RPMI7951 (cell line): ENCODE measurements around the gene PCBD2. TPM values are rescaled to one million over a fixed set of nuclear protein-coding genes. Genes with fewer than 3 reads are reported as not detected.

Experiments used
- DNase-seq: peaks from one replicate; pipeline ENCODE4 v3.0.0-alpha.2; 2012; ENCODE audit warnings: low read depth
- total RNA-seq: library from RNA; depleted of rRNA; stranded (reverse); fragments of >200 nt; shearing (Covaris generic); gene quantifications from 2 replicates; pipeline ENCODE4 v1.2.3, GENCODE V29; 2014; rRNA removed

PCBD2 gene
- total RNA-seq, 1 experiment from 2014 or later: 4.1 TPM

DNA sequence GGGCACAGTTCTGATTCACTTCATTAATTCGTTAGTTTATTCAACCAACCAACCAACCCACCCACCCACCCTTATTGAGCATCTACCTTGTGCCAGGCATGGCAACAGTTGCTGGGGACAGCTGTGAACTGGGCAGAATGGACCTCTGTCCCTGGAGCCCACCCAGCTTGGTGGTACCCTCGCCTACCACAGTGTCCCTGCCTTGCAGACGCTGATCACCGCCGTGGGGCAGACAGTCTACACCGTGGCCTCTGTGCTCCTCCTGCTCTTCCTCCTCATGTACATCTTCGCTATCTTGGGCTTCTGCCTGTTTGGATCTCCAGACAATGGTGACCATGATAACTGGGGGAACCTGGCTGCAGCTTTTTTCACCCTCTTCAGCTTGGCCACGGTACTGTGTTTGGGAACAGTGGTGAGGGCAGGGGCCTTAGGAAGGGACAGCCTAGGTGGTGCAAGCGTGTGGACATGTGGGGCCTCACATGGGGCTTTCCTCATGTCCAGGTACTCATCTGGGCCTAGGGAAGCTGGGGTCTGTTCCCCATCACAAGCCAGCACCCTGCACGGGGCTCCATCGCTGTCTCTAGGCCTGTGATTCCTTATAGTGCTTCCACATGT is 102.9 kb downstream of the PCBD2 start:
- DNase-seq: no peak

DNA sequence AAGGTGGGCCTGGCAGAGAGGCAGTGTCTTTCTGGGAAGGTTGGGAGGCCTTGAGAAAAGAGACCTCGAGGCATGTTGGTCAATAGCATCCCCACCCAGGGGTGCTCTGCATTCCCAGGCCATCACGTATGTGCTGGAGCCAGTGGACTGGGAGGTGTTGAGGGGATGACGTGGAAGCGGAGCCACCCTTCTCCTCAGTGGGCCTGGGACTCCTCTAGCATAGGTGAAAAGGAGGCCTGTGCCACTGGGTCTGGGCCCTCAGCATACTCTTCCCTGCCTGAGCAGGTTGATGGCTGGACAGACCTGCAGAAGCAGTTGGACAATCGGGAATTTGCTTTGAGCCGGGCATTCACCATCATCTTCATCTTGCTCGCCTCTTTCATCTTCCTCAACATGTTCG is 103.6 kb downstream of the PCBD2 start:
- DNase-seq: no peak

DNA sequence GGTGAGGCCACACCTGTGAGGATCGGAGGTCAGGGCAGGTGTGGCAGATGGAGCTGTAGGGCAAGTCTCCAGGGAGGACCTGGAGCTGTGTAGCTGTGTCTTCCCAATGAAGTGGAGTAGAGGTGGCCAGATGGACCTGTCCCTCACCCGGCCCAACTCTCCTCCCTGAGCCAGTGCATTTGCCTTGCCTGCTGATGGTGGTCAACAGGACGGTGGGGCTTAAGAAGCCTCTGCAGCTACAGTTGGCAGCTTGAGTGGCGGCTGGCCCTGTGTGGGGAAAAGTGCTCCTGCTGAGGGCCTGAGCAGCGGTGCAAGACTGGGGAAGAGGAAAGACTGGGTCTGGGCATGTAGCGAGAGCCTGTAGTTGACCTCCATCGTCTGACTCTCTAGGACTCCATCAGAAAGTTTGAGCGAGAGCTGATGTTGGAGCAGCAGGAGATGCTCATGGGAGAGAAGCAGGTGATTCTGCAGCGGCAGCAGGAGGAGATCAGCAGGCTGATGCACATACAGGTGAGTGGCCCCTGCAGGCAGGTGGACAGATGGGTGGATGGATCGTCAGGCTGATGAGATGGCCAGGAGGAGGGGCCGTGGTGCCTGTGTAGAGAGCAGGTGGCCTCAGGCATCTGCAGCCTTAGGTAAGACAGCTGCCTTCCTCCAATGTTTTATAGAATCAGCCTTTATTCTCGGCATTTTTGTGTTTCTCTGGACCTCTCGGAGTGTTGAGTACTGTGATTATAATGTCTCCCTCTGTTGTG is 104.2 kb downstream of the PCBD2 start:
- DNase-seq: no peak

DNA sequence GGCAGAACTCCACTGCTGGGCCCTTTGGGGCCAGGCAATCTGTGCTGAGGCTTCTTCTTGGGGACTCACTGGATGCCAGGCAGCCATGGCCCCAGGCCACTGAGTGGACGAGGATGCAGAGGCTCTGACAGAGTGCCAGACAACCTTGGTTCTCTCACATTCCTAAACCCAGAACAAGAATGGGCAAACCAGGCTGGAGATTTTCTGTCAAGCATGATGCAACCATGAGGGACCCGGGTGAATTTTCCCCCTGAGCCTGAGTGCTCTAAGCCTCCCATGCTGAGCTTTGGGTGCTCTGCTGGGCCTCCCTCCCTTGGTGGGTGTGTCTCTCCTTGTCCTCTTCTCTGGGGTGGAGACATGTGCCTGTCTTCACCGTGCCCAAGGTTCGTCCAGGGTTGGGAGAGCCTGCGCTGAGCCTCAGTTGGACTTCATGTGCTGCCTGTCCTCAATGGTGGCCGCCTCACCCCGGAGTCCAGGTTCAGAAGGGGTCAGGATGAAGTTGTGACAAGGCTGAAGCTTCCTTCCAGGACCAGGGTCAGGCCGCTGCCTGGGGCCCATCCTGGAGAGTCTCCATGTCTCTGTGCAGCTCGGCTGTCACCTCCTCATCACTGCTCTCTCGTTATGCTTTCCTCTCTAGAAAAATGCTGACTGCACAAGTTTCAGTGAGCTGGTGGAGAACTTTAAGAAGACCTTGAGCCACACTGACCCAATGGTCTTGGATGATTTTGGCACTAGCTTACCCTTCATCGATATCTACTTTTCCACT is 105.0 kb downstream of the PCBD2 start:
- peak; percentile 27 for DNase-seq

DNA sequence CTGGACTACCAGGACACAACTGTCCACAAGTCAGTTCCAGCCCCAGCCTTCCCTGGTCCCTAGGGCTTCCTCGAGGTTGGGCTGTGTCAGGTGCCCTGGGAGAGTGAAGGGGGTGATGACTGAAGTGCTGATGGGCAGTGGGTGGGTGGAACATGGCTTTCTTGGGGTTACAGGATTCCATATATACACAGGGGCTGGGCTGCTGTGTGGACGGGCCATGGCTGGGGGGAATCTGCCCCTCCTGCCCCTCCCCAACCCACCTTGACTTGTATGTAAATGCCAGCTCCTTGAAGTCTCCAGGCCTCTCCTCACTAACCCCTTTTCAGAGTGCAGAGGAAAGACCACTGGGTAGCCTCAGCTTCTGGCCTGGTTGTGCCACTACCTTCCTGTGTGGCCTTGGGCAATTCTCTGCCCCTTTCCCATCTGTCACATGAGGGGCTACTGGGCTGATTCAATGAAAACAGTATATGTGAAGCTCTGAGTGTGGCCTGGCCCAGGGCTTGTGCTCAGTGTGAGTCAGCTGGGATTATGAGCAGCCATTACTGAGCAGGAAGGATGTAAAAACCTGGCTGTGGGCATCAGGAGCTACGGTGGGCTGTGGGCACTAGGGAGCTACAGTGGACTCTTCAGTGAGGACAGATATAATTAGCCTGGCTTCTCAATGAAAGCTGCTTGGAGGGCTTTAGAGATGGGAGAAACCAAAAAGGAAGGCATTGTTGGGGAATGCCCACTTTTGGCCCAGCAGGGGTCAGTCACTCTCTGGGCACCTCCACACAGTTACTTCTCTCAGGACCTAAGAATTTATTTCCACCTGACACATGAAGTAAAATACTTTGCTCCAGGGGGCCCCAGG is 105.8 kb downstream of the PCBD2 start:
- DNase-seq: no peak

DNA sequence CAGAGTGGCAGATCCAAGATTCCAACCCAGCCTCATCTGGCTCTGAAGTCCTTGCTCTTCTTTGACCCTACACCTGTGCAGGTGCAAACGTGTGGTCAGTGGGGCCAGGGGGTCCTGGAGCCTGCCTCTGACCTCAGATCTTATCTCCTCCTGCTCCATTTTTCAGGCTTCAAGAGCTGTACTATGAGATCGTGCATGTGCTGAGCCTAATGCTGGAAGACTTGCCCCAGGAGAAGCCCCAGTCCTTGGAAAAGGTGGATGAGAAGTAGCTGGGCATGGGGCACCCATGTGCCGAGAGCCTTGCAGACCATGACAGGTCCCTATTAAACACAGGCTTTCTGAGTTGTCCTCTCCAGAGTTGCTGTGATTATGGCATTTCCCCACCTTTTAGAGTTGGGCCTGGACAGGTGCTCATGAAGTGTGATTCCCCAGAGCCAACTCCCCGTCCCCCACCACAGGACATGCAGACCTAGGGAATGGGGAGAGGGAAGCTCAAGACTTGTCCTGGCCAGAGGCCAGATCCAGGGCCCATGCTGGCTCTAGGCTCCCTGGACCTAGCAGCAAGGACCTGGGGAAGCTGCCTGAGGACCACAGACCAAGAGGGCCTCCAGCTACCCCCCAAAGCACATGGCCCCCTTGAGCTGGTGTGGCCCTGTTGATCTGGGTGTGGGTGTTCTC is 106.6 kb downstream of the PCBD2 start:
- no peak for DNase-seq

DNA sequence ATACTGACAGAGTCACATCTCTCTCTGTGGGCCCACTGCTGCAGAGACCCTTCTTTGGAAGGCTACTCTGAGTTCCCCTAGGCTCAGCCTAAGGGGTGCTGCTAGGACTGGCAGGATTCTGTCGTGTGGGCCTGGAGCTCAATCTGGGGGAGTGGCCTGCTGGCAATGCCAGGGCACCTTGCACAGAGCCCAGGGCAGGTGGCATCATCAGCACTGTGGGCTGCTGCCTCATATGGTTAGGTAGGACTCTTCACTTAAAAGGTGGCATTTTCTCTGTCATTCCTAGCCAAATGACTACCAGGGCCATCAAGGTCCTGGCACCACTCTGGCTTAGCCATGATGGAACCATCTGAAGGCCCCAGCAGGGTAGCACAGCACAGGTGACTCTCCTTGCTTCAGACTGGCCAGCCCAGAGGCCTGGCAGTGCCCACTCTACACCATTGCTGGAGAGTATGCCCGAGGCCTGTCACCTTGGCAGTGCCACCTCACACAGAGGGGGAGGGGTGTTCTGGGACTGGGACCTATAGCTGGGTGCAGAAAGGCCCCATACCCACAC is 107.2 kb downstream of the PCBD2 start:
- DNase-seq: no peak

Other genes starting within 250 kb of the PCBD2 start
- gene CAMLG, start 166.6 kb upstream of the PCBD2 start, total RNA-seq: 21.5 and 21.7 TPM in 2 replicates
- gene DDX46, start 146.4 kb upstream of the PCBD2 start, total RNA-seq: 17.8 and 28.0 TPM in 2 replicates
- 40.6 and 47.0 TPM in 2 replicates for gene C5orf24, start 59.2 kb upstream of the PCBD2 start, total RNA-seq
- gene TXNDC15, start 30.8 kb upstream of the PCBD2 start, total RNA-seq: 83.4 and 104 TPM in 2 replicates
- not detected in 2 replicates for gene CATSPER3, start 62.8 kb downstream of the PCBD2 start, total RNA-seq
- gene PITX1, start 129.1 kb downstream of the PCBD2 start, total RNA-seq: 0.49 TPM in 1 of 2 replicates, not detected in the other